Bone marrow (tissue), 2 donors: ENCODE results near the gene SLC30A3.

Experiments
- DNase-seq, 2 donors: peaks; one replicate each; lab custom pipeline; 2025; lab: John Stamatoyannopoulos, UW

SLC30A3 gene

DNA sequence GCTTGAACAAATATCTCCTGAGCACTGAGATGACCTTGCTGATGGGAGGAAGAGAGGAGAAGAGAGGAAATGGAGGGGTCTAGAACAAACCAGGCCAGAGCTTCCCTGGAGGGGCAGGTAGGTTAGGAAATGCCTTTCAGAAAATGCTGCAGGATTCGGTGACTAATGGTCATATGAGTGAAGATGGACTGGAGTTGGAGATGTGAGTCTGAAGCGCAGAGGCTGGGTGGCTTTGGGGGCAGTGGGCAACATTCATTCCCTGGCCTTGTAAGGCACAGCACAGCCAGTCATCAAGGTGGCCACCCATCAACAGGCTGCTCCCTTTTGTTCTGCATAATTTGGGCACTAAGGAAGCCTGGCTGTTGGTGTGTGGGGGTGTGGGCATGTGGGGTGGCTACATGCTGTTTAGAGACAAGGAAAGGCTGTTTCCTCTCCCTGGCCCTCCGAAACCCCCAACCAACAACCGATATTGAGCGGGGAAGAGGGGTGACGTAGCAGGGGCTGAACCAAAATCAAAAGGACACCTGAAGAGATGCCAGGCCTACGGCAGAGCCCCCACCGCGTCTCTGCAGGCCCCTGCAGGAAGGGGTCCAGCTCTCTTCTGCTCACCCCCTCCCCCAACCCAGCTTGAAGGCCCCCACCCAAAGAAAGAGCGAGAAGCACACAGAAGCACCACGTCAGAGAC lies 1.5 kb downstream of the SLC30A3 start:
- DNase-seq, result no peak

GRCh38 chr2:27258051-27258450 lies 4.8 kb downstream of the SLC30A3 start:
- no peak for DNase-seq

GRCh38 chr2:27256855-27257454 lies 5.9 kb downstream of the SLC30A3 start:
- DNase-seq, result no peak

GRCh38 chr2:27255660-27256059 lies 7.2 kb downstream of the SLC30A3 start:
- DNase-seq, result no peak

DNA sequence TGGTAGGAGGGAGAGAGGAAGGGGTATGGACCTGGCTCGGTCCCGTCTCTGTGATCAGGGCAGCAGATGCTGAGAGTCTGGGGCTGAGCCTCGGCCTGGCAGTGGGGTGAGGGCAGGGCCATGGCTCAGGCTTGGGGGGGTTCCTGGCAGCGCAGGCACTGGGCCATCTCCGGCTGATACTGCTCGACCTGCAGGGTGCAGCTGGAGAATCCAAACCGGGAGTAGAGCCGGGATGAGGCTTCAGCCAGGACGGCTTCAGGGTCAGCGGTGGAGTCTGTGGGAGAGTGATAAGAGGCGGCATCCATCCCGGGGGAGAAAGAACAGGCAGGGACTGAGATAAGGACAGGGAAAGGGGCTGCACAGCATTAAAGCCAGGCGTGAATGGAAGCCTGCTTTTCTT lies 7.7 kb downstream of the SLC30A3 start:
- DNase-seq, result no peak

DNA sequence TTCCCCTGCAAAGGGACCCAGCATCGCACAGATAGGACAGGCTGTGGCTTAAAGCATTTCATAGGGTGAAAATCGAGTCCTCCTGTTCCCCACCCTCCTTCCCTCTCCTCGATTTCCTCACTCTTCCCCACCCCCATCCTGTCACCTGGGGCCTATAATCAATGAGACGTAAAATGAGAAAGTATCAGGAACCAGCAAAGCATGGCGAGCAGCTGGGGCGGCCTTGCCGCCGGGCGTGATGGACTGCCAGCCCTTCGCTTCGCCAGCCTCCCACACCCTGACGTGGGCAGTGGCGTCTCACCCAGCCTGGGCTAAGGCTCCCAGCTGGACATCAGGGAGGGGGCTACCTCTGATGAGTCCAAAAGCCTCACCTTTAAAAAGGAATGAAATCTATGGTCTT lies 11.1 kb downstream of the SLC30A3 start:
- DNase-seq, result no peak

DNA sequence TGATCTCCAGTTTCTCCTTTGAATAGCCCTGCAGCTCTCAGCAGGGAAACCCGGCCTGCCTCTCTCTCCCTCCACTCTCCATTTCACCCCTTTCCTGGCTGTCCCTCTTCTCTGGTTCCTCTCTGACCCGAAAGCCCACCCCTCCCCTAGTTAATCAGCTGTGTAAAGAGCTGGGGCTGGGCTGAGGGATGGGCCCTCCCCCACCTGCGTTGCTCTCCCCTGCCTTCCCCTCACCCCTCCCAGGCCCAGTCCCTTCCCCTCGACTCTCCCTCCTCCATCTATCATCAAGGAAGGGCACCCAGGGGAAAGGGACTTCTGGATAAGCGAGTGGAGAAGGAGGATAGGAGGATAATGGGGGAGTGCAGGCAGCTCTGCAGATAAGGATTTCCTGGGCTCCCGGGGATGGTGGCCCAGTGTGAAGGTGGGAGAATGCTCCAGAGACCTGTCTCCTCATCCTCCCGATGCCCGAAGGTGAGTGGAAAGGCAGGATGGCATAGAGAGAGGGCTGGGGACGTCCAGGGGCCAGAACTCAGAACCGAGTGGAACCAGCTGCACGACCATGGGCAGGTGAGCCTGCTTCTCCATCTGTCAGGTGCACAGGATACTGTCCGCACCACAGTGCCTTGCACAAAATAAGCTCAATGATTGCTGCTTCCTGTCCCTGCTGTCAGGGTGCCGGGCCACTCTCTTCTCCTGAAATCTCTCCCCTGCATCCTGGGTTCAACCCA lies 12.0 kb downstream of the SLC30A3 start:
- DNase-seq, result no peak

- peak; percentile 8 to 39 for DNase-seq
These were observed 12.8 kb downstream of the SLC30A3 start for GRCh38 chr2:27249891-27250651.

- no peak for DNase-seq
These were observed 13.5 kb downstream of the SLC30A3 start for GRCh38 chr2:27249159-27249890.

- no peak for DNase-seq
These were observed 15.0 kb downstream of the SLC30A3 start for GRCh38 chr2:27247893-27248292.

GRCh38 chr2:27245626-27246025 lies 17.2 kb downstream of the SLC30A3 start:
- DNase-seq, result no peak

- no peak for DNase-seq
These were observed 17.7 kb downstream of the SLC30A3 start for GRCh38 chr2:27245116-27245515.

GRCh38 chr2:27243391-27244130 lies 19.3 kb downstream of the SLC30A3 start:
- DNase-seq, result no peak

DNA sequence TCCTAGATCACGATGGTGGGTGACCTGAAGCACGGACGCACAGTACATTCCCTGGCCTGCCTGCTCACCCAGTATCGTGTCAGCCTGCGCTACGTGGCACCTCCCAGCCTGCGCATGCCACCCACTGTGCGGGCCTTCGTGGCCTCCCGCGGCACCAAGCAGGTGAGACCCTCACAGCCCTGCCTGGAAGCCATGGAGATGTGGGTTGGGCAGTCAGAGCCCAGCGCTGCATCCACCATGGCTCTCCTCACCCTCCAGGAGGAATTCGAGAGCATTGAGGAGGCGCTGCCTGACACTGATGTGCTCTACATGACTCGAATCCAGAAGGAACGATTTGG lies 20.3 kb downstream of the SLC30A3 start:
- DNase-seq, result no peak

- DNase-seq, result no peak
These were observed 20.9 kb downstream of the SLC30A3 start for GRCh38 chr2:27241761-27242613.

DNA sequence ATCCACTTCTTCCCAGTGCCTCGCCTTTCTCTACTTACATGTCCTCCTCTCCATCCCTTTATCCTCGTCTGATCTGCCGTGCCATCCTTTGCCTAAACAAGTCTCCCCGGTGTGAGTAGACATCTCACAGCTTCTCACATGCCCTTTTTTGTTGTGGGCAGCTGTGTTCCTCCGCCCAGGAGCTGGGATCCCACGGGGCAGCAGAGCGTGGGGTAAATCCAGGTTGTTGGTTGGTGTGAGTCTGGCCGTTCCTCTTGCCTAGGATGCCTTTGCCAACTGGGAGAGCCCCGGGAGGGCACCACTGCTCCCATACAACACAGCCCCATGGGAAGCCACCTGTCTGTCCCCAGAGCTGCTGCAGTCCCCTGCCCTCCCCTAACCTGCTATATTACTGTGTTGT lies 22.4 kb downstream of the SLC30A3 start:
- no peak for DNase-seq

GRCh38 chr2:27238976-27239375 lies 23.9 kb downstream of the SLC30A3 start:
- DNase-seq, result no peak

DNA sequence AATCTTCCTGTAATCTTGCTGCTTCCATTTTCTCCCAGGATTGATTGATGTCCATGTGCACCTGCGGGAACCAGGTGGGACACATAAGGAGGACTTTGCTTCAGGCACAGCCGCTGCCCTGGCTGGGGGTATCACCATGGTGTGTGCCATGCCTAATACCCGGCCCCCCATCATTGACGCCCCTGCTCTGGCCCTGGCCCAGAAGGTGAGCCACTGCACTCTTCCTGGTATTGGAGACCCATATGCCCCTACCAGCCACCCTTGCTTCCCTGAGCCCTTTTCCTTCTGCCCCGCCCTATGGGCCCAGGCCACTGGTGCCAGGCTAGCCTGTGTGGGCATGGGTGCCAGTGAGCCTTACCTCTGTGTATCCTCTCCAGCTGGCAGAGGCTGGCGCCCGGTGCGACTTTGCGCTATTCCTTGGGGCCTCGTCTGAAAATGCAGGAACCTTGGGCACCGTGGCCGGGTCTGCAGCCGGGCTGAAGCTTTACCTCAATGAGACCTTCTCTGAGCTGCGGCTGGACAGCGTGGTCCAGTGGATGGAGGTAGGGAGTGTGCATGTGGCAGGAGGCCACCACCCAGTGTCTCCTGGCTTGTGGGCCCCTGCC lies 25.4 kb downstream of the SLC30A3 start:
- no peak for DNase-seq

DNA sequence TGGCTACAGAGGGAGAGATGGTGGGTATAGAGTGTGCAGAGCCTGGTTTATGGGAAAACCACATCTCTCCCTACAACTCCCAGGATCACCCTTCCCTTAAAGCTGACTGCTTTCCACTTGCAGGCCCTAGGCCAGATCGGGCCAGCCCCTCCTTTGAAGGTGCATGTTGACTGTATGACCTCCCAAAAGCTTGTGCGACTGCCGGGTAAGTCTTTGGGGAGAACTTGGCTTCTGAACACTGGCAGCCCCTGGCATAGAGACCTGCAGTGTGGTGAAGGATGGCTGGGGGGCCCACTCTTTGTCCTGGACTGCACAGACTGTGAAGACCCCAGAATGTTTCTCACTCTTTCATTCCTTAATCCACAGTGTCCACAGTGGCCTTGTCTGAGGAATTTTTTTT lies 26.2 kb downstream of the SLC30A3 start:
- DNase-seq, result no peak

DNA sequence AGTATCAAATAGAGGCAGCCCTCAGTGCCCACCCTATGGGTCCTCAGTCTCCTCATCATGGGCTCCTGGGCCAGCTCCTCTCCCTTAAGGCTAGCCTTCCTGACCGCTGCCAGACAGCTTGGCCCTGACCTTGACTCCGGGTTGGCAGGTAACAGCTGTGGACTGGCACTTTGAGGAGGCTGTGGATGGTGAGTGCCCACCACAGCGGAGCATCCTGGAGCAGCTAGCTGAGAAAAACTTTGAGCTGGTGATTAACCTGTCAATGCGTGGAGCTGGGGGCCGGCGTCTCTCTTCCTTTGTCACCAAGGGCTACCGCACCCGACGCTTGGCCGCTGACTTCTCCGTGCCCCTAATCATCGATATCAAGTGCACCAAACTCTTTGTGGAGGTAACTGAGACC lies 26.7 kb downstream of the SLC30A3 start:
- no peak for DNase-seq
